GM19397 (cell line): ENCODE data around the gene EEFSEC.

Experiments
- ATAC-seq: cut with Tn5 transposase; IDR thresholded peaks from one replicate; pipeline ENCODE4 v1.9.1; 2021; ENCODE audit warnings: mild to moderate bottlenecking, moderate library complexity; ENCODE audit not compliant: unreplicated experiment

Gene EEFSEC

GRCh38 chr3:128432971-128433836 is 279.9 kb downstream of the EEFSEC start:
- ATAC-seq = no peak

DNA sequence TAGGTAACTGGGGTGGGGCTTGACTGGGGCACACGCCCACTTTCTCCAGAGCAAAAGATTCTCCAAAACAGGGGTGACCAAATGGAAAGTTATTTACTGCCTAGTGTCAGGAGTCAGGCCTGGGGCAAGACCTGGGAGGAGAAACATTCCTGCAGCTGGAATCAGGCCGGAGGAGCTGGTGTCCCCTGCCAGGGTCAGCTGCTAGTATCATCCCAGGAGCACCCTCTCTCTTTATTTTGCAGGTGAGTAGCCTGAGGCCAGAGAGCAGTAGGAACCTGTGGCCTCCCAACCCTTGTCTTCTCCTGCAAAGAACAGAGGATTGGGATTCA is 280.5 kb downstream of the EEFSEC start:
- ATAC-seq = no peak

- ATAC-seq = no peak
Measured at GRCh38 chr3:128434524-128434923, 281.2 kb downstream of the EEFSEC start.

DNA sequence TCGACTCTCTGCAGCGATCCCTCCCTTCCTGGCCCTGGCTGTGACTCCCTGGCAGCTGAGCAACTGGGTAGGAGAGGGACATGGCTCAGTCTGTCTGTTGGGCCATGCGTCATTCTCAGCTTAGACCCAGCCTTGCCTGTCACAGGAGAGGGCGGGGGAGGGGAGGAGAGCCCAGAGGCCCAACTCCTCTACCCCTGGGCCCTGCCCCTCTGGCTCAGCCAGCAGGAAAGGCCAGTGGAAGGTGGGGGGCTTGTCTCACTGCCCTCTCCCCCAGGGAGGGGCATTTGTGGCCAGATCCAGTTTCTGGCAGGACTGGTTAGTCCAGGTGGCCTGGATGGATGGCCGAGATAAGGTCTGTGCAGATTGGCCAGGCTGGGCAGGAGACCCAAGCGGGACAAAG is 281.8 kb downstream of the EEFSEC start:
- ATAC-seq = no peak

- ATAC-seq = no peak
Measured at GRCh38 chr3:128435561-128435960, 282.3 kb downstream of the EEFSEC start.

DNA sequence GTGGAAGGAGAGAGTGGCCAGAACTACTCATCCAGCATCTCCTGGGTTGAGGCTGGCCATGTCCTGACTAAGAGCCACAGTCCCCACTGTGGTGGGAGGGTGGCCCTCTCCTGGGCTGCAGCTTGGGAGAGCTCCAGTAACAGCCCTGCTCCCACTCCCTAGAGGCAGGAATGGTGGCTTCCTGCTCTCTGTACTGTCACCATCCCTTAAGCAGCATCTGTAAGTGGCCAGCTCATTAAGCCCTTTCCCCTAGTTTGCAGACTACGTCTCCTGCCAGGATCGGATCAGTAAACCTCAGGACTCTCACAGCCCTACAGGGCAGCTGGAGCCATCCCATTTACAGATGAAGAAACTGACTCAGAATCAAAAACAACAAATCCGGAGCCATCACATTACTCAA is 282.9 kb downstream of the EEFSEC start:
- ATAC-seq = no peak

GRCh38 chr3:128438488-128439072 is 285.3 kb downstream of the EEFSEC start:
- ATAC-seq = no peak

- no peak for ATAC-seq
Measured at GRCh38 chr3:128439226-128439625, 285.9 kb downstream of the EEFSEC start.

GRCh38 chr3:128442070-128442469 is 288.8 kb downstream of the EEFSEC start:
- ATAC-seq = no peak

DNA sequence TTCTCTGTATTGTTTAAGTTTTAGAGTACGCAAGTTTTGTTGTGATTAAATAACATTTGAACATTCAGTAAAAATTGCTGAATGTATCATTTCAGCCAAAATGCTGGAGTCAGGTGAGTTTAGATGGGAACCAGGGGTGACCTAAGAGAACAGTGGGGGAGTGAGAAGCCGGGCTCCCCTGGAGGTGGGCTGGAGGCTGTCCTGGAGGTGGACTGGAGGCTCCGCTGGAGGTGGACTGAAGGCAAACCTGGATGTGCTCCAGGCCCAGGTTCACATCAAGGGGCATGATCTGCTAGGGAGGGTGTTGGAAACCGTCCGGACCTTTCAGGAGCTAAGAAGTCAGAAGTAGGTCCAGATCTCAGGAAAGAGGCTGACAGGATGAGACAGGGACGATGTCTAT is 289.7 kb downstream of the EEFSEC start:
- no peak for ATAC-seq

- ATAC-seq = no peak
Measured at GRCh38 chr3:128443771-128444170, 290.5 kb downstream of the EEFSEC start.

GRCh38 chr3:128445357-128445756 is 292.1 kb downstream of the EEFSEC start:
- no peak for ATAC-seq

DNA sequence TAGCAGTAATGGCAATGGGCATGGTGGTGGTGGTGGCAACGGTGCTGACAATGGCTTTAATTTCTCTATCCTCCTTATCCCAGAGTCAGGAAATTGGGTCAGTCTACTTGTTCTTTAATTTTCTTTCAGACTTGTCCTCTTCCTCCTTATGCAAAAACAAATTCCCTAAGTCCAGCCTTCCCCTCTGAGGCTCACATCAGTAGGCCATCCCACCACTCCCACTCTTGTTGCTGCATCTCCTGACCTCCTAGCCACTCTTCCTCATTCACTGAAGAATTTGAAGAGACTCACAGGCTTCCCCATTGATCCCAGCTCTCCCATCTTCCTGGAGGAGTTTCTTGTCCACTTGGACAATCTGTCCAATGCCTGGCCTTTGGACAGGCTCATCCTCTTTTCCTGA is 293.5 kb downstream of the EEFSEC start:
- ATAC-seq = no peak

DNA sequence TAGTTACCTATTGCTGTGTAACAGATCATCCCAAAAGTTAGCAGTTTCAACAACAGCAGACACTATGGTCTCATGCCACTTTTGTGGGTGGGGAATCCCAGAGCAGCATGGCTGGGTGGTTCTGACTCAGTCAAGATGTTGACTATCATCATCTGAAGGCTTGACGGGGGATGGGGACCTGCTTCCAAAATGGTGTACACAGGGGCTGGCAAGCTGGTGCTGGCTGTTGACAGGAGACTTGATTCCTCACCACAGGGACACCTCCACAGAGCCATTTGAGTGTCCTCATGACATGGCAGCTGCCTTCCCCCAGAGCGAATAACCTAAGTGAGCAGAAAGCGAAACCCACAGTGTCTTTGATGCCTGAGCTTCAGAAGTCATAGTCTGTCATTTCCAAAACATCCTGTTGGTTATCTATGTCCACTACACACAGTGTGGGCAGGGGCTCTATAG is 294.3 kb downstream of the EEFSEC start:
- ATAC-seq = no peak

DNA sequence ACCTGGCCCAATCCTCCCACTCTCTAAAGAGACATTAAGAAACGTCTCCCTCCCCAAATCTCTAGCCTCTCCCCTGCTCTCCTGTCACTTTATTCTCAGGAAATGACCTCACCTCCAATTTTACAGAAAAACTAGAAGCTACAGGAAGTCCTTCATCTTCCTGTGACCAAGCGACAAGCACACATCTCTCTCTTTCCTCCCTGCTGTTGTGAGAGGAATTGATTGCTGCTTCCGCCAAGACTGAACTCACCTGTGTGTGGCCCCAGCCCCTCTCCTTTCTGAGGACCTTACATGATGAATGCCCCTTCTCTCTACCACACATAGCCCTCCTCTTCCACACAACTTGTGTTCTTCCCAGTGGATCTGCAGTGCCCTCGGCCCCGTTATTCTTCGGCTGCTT is 295.2 kb downstream of the EEFSEC start:
- ATAC-seq = no peak

DNA sequence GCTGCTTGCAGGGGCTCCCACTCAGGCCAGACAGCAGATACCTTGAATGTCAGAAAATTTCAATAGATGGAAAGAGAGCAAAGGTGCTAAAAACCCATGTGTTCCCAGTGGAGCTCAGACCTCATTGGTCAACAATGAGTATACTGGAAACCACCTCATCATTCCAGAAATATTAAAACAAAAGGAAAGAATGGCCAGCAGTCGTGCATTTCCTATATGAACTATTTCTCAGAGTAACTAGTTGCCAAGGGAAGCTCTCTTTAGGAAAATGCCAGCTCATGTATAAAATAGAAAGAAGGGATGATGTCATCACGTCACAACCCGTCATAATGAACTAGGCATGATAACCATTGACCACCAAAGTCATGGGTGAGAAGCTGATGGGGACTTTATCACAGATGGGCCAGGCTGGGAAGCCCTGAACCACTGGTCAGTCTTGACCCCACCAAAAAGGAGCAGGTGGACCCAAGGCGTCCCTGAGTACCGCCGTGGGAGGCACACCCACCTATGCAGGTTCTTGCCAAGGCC is 295.9 kb downstream of the EEFSEC start:
- no peak for ATAC-seq

GRCh38 chr3:128452120-128452519 is 298.8 kb downstream of the EEFSEC start:
- no peak for ATAC-seq

GRCh38 chr3:128452678-128453275 is 299.5 kb downstream of the EEFSEC start:
- no peak for ATAC-seq

GRCh38 chr3:128453501-128454309 is 300.4 kb downstream of the EEFSEC start:
- ATAC-seq = no peak

GRCh38 chr3:128454310-128454618 is 301.0 kb downstream of the EEFSEC start:
- ATAC-seq = no peak

- ATAC-seq = no peak
Measured at GRCh38 chr3:128455116-128455515, 301.8 kb downstream of the EEFSEC start.
